Hepatocyte (in vitro differentiated cells): ENCODE data around the gene RPN2. TPM values are rescaled to one million over a fixed set of nuclear protein-coding genes. Genes with fewer than 3 reads are reported as not detected.

Experiments
- DNase-seq: peaks from one replicate; pipeline ENCODE4 v3.0.0-alpha.2; 2016; ENCODE audit warnings: low spot score
- H2AFZ ChIP-seq: fragments of 200-600 bp; sonication (generic); 2 replicates; pipeline ENCODE4 v1.6.0; 2016; ENCODE audit warnings: antibody characterized with exemption, mild to moderate bottlenecking
- H3K27ac ChIP-seq: fragments of 200-600 bp; sonication (generic); 2 replicates; pipeline ENCODE4 v1.5.1; 2016; ENCODE audit warnings: mild to moderate bottlenecking
- H3K27me3 ChIP-seq: fragments of 200-600 bp; sonication (generic); 2 replicates; pipeline ENCODE4 v1.6.1; 2016
- H3K36me3 ChIP-seq: fragments of 200-600 bp; sonication (generic); replicated peaks from 2 replicates; pipeline ENCODE4 v1.5.1; 2016; ENCODE audit warnings: low read depth; ENCODE audit not compliant: insufficient read depth
- H3K4me1 ChIP-seq: fragments of 200-600 bp; sonication (generic); 2 replicates; pipeline ENCODE4 v1.5.1; 2016; ENCODE audit warnings: mild to moderate bottlenecking, moderate library complexity; ENCODE audit not compliant: insufficient read depth
- H3K4me2 ChIP-seq: fragments of 200-600 bp; sonication (generic); 2 replicates; pipeline ENCODE4 v1.6.0; 2016
- H3K4me3 ChIP-seq: fragments of 200-600 bp; sonication (generic); 2 replicates; pipeline ENCODE4 v1.5.1; 2016; ENCODE audit warnings: mild to moderate bottlenecking
- H3K79me2 ChIP-seq: fragments of 200-600 bp; sonication (generic); 2 replicates; pipeline ENCODE4 v1.6.0; 2017; ENCODE audit warnings: mild to moderate bottlenecking
- H3K9me2 ChIP-seq: fragments of 200-600 bp; sonication (generic); replicated peaks from 2 replicates; pipeline ENCODE4 v1.6.0; 2017; ENCODE audit warnings: mild to moderate bottlenecking; ENCODE audit not compliant: insufficient read depth
- H3K9me3 ChIP-seq: fragments of 200-600 bp; sonication (generic); 2 replicates; pipeline ENCODE4 v1.5.1; 2016; ENCODE audit warnings: low read depth, mild to moderate bottlenecking
- H4K20me1 ChIP-seq: fragments of 200-600 bp; sonication (generic); 2 replicates; pipeline ENCODE4 v1.6.0; 2016; ENCODE audit warnings: mild to moderate bottlenecking; ENCODE audit not compliant: insufficient read depth, poor library complexity, severe bottlenecking
- EZH2 ChIP-seq: fragments of 200-600 bp; sonication (generic); IDR thresholded peaks from 2 replicates; pipeline ENCODE4 v1.6.1; 2016; ENCODE audit warnings: antibody characterized with exemption, mild to moderate bottlenecking, borderline replicate concordance
- EZH2phosphoT487 ChIP-seq: fragments of 200-600 bp; sonication (generic); IDR thresholded peaks from one replicate; pipeline ENCODE4 v1.6.1; 2018; ENCODE audit warnings: antibody characterized with exemption, mild to moderate bottlenecking, low read depth, moderate library complexity; ENCODE audit not compliant: unreplicated experiment, severe bottlenecking
- WGBS: methylation state at CpG from one replicate; pipeline ENCODE4 v1.1.6; 2016; ENCODE audit warnings: low lambda C conversion rate; ENCODE audit errors: missing lambda C conversion rate; 5-methylcytosine and 5-hydroxymethylcytosine counted together
- polyA plus RNA-seq: library from polyadenylated mRNA; unstranded; fragments of >200 nt; fragmentation: Nextera tagmentation; extraction: Ambion mirVana; gene quantifications from 2 replicates; pipeline ENCODE4 v1.2.1, GENCODE V29; 2016
- total RNA-seq: library from RNA; depleted of rRNA; stranded (reverse); fragments of >200 nt; gene quantifications from 2 replicates; pipeline ENCODE4 v1.2.3, GENCODE V29; 2014
- TF ChIP-seq, protein P1 (sequence below): fragments of 200-600 bp; sonication (generic); IDR thresholded peaks from 2 replicates; pipeline ENCODE4 v1.5.1; 2016; ENCODE audit warnings: antibody characterized with exemption, mild to moderate bottlenecking; ENCODE audit not compliant: poor library complexity

The RPN2 gene
- total and polyA plus RNA-seq, 2 experiments from 2014 or later: 325 to 350 TPM

- no peaks in the 10 kb centered on the region for H3K9me3 ChIP-seq
- no peaks in the 10 kb centered on the region for H4K20me1 ChIP-seq
- no peak overlapping the region for H3K4me3 ChIP-seq
- no peaks in the 10 kb centered on the region for H3K27me3 ChIP-seq
- 75% methylated on average over 12 of the region's 12 CpGs for WGBS
- H3K9me2 ChIP-seq: no peaks in the 10 kb centered on the region
- H3K27ac ChIP-seq: peak overlapping the region; percentile 21
- H3K4me1 ChIP-seq: peaks cover 17% of the 10 kb centered on the region
- no peaks in the 10 kb centered on the region for H3K36me3 ChIP-seq
- H2AFZ ChIP-seq: no peak overlapping the region
- H3K79me2 ChIP-seq: peaks cover 12% of the 10 kb centered on the region
- no peak overlapping the region for H3K4me2 ChIP-seq
- DNase-seq: no peak
- TF ChIP-seq EZH2: no peak
- TF ChIP-seq, protein P1, sequence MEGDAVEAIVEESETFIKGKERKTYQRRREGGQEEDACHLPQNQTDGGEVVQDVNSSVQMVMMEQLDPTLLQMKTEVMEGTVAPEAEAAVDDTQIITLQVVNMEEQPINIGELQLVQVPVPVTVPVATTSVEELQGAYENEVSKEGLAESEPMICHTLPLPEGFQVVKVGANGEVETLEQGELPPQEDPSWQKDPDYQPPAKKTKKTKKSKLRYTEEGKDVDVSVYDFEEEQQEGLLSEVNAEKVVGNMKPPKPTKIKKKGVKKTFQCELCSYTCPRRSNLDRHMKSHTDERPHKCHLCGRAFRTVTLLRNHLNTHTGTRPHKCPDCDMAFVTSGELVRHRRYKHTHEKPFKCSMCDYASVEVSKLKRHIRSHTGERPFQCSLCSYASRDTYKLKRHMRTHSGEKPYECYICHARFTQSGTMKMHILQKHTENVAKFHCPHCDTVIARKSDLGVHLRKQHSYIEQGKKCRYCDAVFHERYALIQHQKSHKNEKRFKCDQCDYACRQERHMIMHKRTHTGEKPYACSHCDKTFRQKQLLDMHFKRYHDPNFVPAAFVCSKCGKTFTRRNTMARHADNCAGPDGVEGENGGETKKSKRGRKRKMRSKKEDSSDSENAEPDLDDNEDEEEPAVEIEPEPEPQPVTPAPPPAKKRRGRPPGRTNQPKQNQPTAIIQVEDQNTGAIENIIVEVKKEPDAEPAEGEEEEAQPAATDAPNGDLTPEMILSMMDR: no peak
- TF ChIP-seq EZH2phosphoT487: no peak
These were observed 106.7 kb downstream of the RPN2 start for GRCh38 chr20:37285664-37286374.

- H3K4me1 ChIP-seq: peaks cover 13% of the 10 kb centered on the region
- DNase-seq: no peak
- H4K20me1 ChIP-seq: no peaks in the 10 kb centered on the region
- H3K4me3 ChIP-seq: no peak overlapping the region
- H3K27ac ChIP-seq: no peak overlapping the region
- H3K4me2 ChIP-seq: no peak overlapping the region
- no peaks in the 10 kb centered on the region for H3K9me2 ChIP-seq
- 89% methylated on average over 4 of the region's 4 CpGs for WGBS
- H3K27me3 ChIP-seq: no peaks in the 10 kb centered on the region
- H2AFZ ChIP-seq: no peak overlapping the region
- H3K36me3 ChIP-seq: no peaks in the 10 kb centered on the region
- no peaks in the 10 kb centered on the region for H3K9me3 ChIP-seq
- TF ChIP-seq, protein P1: no peak
- no peak for TF ChIP-seq EZH2phosphoT487
- TF ChIP-seq EZH2: no peak
- peaks cover 35% of the 10 kb centered on the region for H3K79me2 ChIP-seq
These were observed 109.0 kb downstream of the RPN2 start for GRCh38 chr20:37288091-37288490.

DNA sequence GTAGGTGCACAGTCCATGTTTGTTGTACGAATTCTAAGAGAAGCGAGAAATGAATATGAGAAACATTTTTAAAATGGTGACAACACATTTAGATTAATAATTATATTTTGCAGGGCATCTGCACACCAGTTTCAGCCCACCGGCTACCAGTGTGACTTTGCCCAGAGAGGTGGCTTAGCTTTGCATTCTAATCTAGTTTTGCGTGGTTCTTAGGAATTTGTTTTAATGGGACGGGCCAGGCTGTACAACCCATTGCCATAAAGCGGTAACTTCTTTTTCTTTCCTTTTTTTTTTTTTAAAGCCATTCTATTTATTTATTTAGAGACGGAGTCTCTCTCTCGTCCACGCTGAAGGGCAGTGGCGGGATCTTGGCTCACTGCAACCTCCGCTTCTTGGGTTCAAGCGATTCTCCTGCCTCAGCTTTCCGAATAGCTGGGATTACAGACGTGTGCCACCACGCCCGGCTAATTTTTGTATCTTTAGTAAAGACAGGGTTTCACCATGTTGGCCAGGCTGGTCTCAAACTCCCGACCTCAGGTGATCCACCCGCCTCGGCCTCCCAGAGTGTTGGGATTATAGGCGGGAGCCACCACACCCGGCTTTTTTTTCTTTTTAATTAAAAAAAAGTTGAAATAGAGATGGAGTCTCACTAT lies 111.2 kb downstream of the RPN2 start:
- TF ChIP-seq, protein P1: no peak
- no peak for TF ChIP-seq EZH2
- TF ChIP-seq EZH2phosphoT487: no peak
- Histone ChIP-seq H3K9me3 (no peaks in the 10 kb centered on the region), H3K27me3 (no peaks in the 10 kb centered on the region), H3K4me2 (peak overlapping the region; percentile 85), H3K9me2 (no peaks in the 10 kb centered on the region), H3K4me3 (peak overlapping the region; percentile 60), H3K27ac (peak overlapping the region; percentile 98), H4K20me1 (no peaks in the 10 kb centered on the region), H2AFZ (peak overlapping the region; percentile 41), H3K36me3 (no peaks in the 10 kb centered on the region), H3K79me2 (peaks cover 47% of the 10 kb centered on the region), H3K4me1 (peaks cover 14% of the 10 kb centered on the region)
- no peak for DNase-seq
- WGBS: 72% methylated on average over 21 of the region's 21 CpGs

Other genes starting within 250 kb of the RPN2 start
- gene SAMHD1, start 227.6 kb upstream of the RPN2 start, total RNA-seq: 28.3 and 29.5 TPM in 2 replicates
- 20.6 and 27.0 TPM in 2 replicates for gene SAMHD1, start 227.6 kb upstream of the RPN2 start, polyA plus RNA-seq
- 7.5 and 9.2 TPM in 2 replicates for gene RBL1, start 83.3 kb upstream of the RPN2 start, total RNA-seq
- 2.5 and 3.5 TPM in 2 replicates for gene RBL1, start 83.3 kb upstream of the RPN2 start, polyA plus RNA-seq
- gene MROH8, start 218 bp downstream of the RPN2 start, total RNA-seq: 1.9 and 3.9 TPM in 2 replicates
- gene MROH8, start 218 bp downstream of the RPN2 start, polyA plus RNA-seq: 3.7 and 4.8 TPM in 2 replicates
- not detected in 2 replicates for gene GHRH, start 82.5 kb downstream of the RPN2 start, total RNA-seq
- not detected in 2 replicates for gene GHRH, start 82.5 kb downstream of the RPN2 start, polyA plus RNA-seq
- 35.4 and 43.8 TPM in 2 replicates for gene MANBAL, start 110.3 kb downstream of the RPN2 start, total RNA-seq
- gene MANBAL, start 110.3 kb downstream of the RPN2 start, polyA plus RNA-seq: 84.1 and 93.9 TPM in 2 replicates
- gene SRC, start 166.8 kb downstream of the RPN2 start, total RNA-seq: 45.5 and 69.8 TPM in 2 replicates
- gene SRC, start 166.8 kb downstream of the RPN2 start, polyA plus RNA-seq: 55.1 and 56.4 TPM in 2 replicates